ENCODE measurements around the gene SPOUT1.

Gene SPOUT1

DNA sequence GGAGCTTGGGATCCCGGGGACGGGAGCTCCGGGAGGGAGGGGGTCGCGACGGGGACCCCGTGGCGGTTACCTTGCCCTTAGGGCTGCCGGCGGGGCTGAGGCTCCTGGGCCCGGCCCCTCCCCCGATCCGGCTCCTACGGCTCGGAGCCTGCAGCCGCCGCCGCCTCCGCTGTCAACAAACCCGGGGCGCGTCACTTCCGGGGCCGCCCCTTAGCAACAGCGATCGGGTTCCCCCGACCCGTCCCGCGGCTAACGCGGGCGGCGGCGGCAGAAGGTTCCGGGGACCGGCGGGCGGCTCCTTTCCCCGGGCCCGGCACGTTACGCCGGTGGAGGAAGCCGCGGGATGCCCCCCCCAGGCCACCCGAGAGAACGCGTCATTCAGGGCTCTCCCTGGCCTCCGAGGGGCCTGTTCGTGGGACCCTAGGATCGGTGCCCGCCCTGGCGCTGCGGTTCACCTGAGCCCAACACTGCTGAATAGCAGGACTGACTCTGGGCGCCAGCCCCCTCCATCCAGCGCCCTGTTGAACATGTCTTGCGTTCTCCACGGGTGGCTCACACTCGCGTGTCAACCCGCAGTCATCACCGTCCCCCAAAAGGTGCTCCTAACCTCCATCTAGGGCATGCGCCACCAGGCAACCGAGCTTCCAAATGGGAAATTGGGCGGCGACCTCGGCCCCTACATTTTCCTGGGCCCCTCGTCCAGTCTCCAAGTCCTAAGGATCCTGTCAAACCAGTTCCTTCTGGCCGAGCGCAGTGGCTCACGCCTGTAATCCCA, 57.7 kb downstream of the SPOUT1 start, which contains the start of gene ZER1:
Gene ZER1, minus strand, starts transcription at position 183 of the 775 bp plus-strand sequence. CDS start 16,362 bp downstream, outside the sequence.
- peak; percentile 84 to 90 (median 85) for DNase-seq
- H3K9me3 ChIP-seq (ENCODE audit: control insufficient read depth, low read length), result no peaks in the 10 kb centered on the region
- H3K27ac ChIP-seq (ENCODE audit: insufficient read depth, low read length, poor library complexity, severe bottlenecking), result peak within 1 kb of the TSS; percentile 89
- H3K36me3 ChIP-seq (ENCODE audit: control insufficient read depth, insufficient read depth, low read length), result peaks cover 3% of the 10 kb centered on the region
- peaks cover 8% of the 10 kb centered on the region for H3K4me1 ChIP-seq (ENCODE audit: control insufficient read depth, insufficient read depth, low read length, poor library complexity, severe bottlenecking)
- peak within 1 kb of the TSS; percentile 95 for H3K4me3 ChIP-seq (ENCODE audit: insufficient read depth, low read depth, low read length, poor library complexity, severe bottlenecking)
- H3K27me3 ChIP-seq (replicated peaks; ENCODE audit: control insufficient read depth, insufficient read depth, low read length, poor library complexity, severe bottlenecking), result no peaks in the 10 kb centered on the region

DNA sequence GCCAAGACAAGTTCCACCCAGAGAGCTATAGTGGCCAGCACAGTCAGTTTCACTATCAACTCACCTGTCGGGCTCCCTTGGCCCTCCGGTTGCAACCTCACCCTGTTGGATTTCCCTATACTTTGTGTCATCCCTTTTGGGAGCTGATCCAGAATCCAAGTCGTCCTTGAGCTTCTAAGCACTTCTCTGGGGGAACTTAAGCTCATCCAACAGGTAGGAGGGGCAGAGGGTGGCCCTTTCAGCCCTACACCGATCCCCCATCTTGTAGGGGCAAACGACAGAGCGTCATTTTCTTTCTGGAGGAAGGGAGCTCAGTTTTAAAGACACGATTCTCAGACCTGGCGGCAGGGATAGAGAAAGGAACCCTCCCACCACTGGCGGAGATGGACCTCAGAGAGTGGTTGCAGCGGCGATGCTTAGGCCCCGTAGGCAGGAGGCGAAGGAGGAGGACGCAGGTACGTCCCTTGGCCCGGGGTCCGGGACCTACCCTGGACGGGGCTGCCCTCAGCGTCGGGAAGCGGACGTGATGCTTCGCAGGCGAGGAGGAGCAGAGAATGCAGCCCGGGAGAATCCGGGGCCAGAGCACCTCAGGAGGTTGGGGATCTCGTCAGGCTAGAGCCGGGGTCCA, 58.4 kb downstream of the SPOUT1 start:
- H3K27ac ChIP-seq (ENCODE audit: insufficient read depth, low read length, poor library complexity, severe bottlenecking), result peak overlapping the region; percentile 89

DNA sequence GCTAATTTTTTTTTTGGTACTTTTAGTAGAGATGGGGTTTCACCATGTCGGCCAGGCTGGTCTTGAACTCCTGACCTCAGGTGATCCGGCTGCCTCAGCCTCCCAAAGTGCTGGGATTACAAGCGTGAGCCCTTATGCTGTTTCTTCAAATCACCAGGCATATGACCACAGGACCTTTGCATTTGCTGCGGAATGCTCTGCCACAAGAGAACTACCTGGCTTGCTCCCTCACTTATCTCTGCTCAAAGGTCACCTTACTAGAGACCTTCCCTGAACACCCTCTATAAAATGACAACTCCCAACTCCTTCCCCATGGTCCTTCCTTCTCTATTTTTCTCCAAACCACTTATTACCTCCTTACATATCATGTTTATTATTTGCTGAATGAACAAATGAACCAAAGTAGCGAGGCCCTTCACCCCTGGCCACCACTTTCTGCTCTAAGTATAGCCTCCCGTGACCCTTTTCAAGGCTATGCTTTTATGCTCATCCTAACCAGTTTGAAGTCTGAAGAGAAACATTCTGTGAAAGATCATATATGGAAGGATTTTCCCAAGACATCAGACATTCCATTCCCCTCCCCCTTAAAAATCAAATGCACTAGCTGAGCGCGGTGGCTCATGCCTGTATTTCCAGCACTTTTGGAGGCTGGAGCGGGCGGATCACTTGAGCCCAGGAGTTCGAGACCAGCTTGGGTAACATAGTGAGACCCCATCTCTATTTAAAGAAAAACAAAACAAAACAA, 59.1 kb downstream of the SPOUT1 start:
- Histone ChIP-seq H3K27ac (ENCODE audit: insufficient read depth, low read length, poor library complexity, severe bottlenecking) (peak overlapping the region; percentile 89), H3K9me3 (ENCODE audit: control insufficient read depth, low read length) (no peaks in the 10 kb centered on the region), H3K4me1 (ENCODE audit: control insufficient read depth, insufficient read depth, low read length, poor library complexity, severe bottlenecking) (peaks cover 8% of the 10 kb centered on the region), H3K36me3 (ENCODE audit: control insufficient read depth, insufficient read depth, low read length) (peaks cover 3% of the 10 kb centered on the region), H3K27me3 (replicated peaks; ENCODE audit: control insufficient read depth, insufficient read depth, low read length, poor library complexity, severe bottlenecking) (no peaks in the 10 kb centered on the region), H3K4me3 (ENCODE audit: insufficient read depth, low read depth, low read length, poor library complexity, severe bottlenecking) (peak overlapping the region; percentile 95)
- DNase-seq, result no peak

More for the DNA sequence above, 58.4 kb downstream of the SPOUT1 start:
- Histone ChIP-seq H3K4me1 (ENCODE audit: control insufficient read depth, insufficient read depth, low read length, poor library complexity, severe bottlenecking) (peaks cover 8% of the 10 kb centered on the region), H3K9me3 (ENCODE audit: control insufficient read depth, low read length) (no peaks in the 10 kb centered on the region), H3K27me3 (replicated peaks; ENCODE audit: control insufficient read depth, insufficient read depth, low read length, poor library complexity, severe bottlenecking) (no peaks in the 10 kb centered on the region), H3K36me3 (ENCODE audit: control insufficient read depth, insufficient read depth, low read length) (peaks cover 3% of the 10 kb centered on the region), H3K4me3 (ENCODE audit: insufficient read depth, low read depth, low read length, poor library complexity, severe bottlenecking) (peak overlapping the region; percentile 95)
- no peak for DNase-seq
